ENCODE measurements around the gene DDX53.

Gene DDX53

GRCh38 chrX:22999696-23000223 is at the start of gene DDX53:
TSS of gene DDX53 (plus strand) at chrX:22999960. CDS start at chrX:23000058, 98 bp downstream.
- no peak for DNase-seq

GRCh38 chrX:22950269-22951266 is 49.2 kb upstream of the DDX53 start:
- no peak for DNase-seq

- DNase-seq = no peak
Observed at GRCh38 chrX:22952010-22952409, 47.8 kb upstream of the DDX53 start.

GRCh38 chrX:22958250-22958649 is 41.5 kb upstream of the DDX53 start:
- no peak for DNase-seq

GRCh38 chrX:22959204-22959920 is 40.4 kb upstream of the DDX53 start:
- DNase-seq = no peak

- DNase-seq = no peak
Observed at GRCh38 chrX:22963196-22963595, 36.6 kb upstream of the DDX53 start.

- no peak for DNase-seq
Observed at GRCh38 chrX:22968494-22968893, 31.3 kb upstream of the DDX53 start.

- DNase-seq = no peak
Observed at GRCh38 chrX:22969411-22969810, 30.3 kb upstream of the DDX53 start.

- DNase-seq = no peak
Observed at GRCh38 chrX:22970861-22971260, 28.9 kb upstream of the DDX53 start.

- no peak for DNase-seq
Observed at GRCh38 chrX:22974616-22975015, 25.1 kb upstream of the DDX53 start.

GRCh38 chrX:22975786-22976185 is 24.0 kb upstream of the DDX53 start:
- no peak for DNase-seq

- no peak for DNase-seq
Observed at GRCh38 chrX:22985958-22986357, 13.8 kb upstream of the DDX53 start.

- no peak for DNase-seq
Observed at GRCh38 chrX:22987452-22987851, 12.3 kb upstream of the DDX53 start.

GRCh38 chrX:23003116-23003515 is 3.4 kb downstream of the DDX53 start:
- no peak for DNase-seq

GRCh38 chrX:23008431-23009099 is 8.8 kb downstream of the DDX53 start:
- DNase-seq = no peak

- no peak for DNase-seq
Observed at GRCh38 chrX:23012162-23012561, 12.4 kb downstream of the DDX53 start.

- DNase-seq = no peak
Observed at GRCh38 chrX:23012636-23013035, 12.9 kb downstream of the DDX53 start.

- DNase-seq = no peak
Observed at GRCh38 chrX:23013366-23013765, 13.6 kb downstream of the DDX53 start.

- DNase-seq = no peak
Observed at GRCh38 chrX:23031600-23031999, 31.8 kb downstream of the DDX53 start.

GRCh38 chrX:23035493-23035892 is 35.7 kb downstream of the DDX53 start:
- no peak for DNase-seq

GRCh38 chrX:23046443-23046842 is 46.7 kb downstream of the DDX53 start:
- DNase-seq = no peak

- DNase-seq = no peak
Observed at GRCh38 chrX:23048806-23049573, 49.2 kb downstream of the DDX53 start.

Data from activated CD4-positive, alpha-beta T cell treated with anti-CD3 and anti-CD28 coated beads, Interleukin-2, amount 50 U/mL, for 48 hours (primary cell).